Right ventricle myocardium superior (tissue), 1 donor: ENCODE measurements around the gene RNF166. TPM values are rescaled to one million over a fixed set of nuclear protein-coding genes. Genes with fewer than 3 reads are reported as not detected.
A peak's percentile ranks its signal among the peaks of the same experiment; 100 is the strongest.

ENCODE experiments used
- ATAC-seq: fragments of 200-7000 bp; cut with Tn5 transposase; one replicate; pipeline ENCODE4 v1.9.1; 2020; ENCODE audit warnings: mild to moderate bottlenecking; ENCODE audit not compliant: poor library complexity
- DNase-seq: peaks from one replicate; pipeline ENCODE4 v3.0.0-alpha.2; 2020
- intact Hi-C: fragments of 100-400 bp; cut with DNase I; formaldehyde crosslinking; loops from one replicate; pipeline ENCODE4 v1.11.2; 2022
- long read RNA-seq: library from polyadenylated mRNA; unstranded; transcript quantifications from one replicate; pipeline ENCODE4 v2.0.0, GENCODE V29; 2021
- total RNA-seq: library from RNA; stranded (reverse); fragmentation: NEBNext Ultra II Directional; extraction: Animal tissue kit (Norgen Biotek cat#: 25700); gene quantifications from one replicate; pipeline ENCODE4 v1.2.1, GENCODE V29; 2021
- donor health status: DM: no; HTN: yes; CAD: no; lungs with severe emphysema.

Gene RNF166, protein sequence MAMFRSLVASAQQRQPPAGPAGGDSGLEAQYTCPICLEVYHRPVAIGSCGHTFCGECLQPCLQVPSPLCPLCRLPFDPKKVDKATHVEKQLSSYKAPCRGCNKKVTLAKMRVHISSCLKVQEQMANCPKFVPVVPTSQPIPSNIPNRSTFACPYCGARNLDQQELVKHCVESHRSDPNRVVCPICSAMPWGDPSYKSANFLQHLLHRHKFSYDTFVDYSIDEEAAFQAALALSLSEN
- total RNA-seq: 14.6 TPM
- long read RNA-seq, transcript RNF166-201 (6 exons, 1,883 nt): major isoform, 37 of 52 reads
- long read RNA-seq, partial matches to known transcripts: 6 of 52 reads
- long read RNA-seq, other reads (novel, unspliced or antisense): 9 of 52 reads

DNA sequence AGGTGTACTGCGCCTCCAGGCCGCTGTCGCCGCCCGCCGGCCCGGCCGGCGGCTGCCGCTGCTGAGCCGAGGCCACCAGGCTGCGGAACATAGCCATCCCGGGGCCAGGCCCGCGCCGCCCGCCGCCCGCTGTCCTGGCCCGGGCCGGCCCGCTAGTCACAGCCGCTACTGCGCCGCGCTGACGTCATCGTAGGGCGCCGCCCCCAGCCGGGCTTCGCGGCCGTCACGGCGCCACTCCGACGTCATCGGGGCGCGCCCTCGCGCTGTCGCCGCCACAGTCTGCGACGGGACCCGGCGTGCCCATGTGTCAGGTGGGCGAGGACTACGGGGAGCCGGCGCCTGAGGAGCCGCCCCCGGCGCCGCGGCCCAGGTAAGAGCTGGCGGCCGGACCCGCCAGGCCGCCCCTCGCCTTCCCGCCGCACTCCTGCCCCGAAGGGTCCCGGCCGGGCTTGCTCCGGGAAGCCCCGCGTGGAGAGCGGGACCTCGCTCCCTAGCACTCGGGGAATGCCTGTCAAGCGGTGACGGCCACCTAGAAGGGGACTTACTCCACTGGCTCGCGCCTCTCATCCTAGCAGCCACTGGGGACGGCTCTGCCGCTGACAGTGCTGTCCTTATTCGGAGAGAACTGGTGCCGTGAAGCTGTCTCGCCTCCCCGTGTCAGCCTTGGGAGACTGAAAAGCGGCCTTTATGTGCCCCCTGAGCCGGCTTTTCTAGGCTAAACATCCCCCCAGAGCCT lies at the start of gene RNF166, which contains the start of gene CTU2:
RNF166 (minus strand) TSS at position 180 of the 736 bp plus-strand sequence; CDS start at position 97, 83 bp downstream.
CTU2 (plus strand) TSS at position 275 of the 736 bp plus-strand sequence; CDS start at position 303, 28 bp downstream.
- intact Hi-C loops: no loop called here
- ATAC-seq: peak; percentile 94
- DNase-seq: peak; percentile 96

DNA sequence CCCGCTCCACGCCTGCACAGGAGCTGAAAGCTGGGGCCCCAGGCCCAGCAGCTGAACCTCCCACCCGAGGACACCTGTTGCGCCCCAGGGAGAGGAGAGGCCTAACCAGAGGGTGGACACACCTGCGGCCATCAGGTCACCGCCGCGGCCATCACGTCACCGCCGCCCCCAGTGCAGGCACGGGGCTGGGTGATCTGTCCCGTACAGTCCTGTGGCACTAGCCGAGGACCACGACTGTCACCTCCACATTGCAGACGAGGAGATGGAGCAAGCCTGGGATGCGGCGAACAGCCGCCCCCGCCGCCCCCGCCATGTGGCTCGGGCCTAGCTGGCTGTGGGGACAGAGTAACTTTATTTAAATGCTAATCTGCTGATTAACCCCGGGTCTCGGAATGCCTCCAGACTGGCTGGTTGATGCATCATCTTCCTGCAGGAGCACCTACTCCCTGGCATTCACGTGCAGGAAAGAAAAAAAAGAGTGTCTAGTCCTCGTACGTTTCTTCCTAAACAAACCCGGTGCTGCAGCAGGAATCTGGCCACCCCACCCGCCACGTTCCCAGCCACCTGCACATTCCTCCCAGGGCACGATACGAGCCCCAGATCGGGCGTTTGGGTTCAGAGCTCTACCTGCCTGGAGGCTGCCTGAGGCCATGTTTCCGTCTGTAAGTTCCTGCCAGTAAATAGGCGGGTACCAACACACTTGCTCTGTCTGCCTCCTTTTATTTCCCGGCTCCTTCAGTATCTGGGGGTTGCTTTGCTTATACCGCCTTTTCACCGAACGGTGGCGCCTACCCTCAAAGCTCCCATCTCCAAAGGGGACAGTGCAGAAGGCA lies 48.9 kb upstream of the RNF166 start:
- DNase-seq (no peak), ATAC-seq (no peak)
- intact Hi-C loops: no loop called here

DNA sequence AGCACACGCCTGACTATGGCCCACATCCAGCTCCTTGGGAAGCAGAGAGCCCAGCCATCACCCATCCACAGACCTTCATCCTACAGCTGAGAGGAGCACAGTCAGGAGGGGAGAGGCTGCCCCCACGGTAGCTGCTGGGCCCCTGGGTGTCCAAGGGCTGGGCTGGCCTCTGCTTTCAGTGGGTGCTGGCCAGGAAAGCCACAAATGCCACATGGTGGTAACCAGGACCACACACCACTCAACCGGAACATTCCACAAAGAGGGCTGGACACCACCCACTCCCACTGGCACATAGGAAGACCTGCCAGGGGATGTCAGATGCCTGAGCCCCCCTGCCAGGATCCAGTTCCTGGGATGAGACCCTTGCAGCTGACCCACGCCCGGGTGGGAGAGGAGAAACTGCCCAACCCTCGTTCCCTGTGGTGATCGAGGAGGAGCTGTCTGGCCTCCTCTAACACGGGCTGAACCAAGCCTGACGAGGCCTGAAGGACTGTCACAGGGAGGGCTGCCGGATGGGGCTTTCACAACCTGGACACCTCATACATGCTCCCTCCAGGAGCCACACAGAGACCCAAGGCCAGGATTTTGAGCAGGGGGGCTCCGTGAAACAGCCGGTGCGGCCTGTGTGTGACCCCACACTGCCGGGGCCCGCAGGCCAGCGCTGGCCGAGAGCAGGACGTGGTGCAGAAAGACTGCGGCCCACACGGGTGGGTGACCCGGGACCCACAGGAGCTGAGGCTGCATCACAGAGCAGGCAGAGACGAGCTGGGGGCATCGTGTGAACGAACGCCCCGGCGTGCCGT lies 48.1 kb upstream of the RNF166 start:
- no peak for ATAC-seq
- intact Hi-C loops: no loop called here
- DNase-seq: no peak

DNA sequence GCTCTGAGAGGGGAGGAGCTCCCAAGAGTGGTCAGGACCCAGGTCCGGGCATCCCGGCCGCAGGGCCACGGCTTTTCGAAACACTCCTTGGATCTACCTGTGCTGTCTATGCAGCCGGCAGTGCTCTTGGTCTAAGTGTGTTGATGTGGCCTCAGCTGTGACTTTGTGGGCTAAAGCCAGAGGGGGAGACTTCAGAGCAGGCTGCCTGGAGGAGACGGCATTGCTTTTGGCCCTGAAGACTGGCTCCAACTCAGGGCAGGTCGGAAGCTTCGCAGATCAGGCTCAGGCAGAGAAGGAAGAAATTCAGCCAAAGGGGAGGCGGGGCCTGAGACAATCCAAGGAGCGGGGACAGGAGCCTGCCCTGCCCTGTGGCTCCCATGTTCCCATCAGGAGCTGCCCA lies 47.4 kb upstream of the RNF166 start:
- DNase-seq: no peak
- no peak for ATAC-seq
- intact Hi-C loops: no loop called here

DNA sequence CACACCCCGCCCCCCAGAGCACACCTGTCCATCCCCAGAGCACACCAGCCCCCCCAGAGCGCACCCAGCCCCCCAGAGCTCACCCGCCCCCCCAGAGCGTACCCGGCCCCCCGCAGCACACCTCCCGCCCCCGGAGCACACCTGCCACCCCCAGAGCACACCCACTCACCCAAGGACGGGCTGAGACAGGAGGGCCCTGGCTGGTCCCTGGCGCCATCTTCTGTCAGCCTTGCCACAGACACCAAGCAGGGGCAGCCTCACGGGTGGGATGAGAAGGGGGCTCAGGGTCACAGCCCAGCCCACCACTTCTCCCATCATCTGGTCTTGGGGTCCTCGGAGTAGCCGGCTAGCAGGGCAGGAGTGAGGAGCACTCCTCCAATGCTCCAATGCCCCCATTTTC lies 47.0 kb upstream of the RNF166 start:
- no peak for ATAC-seq
- no peak for DNase-seq
- intact Hi-C loops: no loop called here

DNA sequence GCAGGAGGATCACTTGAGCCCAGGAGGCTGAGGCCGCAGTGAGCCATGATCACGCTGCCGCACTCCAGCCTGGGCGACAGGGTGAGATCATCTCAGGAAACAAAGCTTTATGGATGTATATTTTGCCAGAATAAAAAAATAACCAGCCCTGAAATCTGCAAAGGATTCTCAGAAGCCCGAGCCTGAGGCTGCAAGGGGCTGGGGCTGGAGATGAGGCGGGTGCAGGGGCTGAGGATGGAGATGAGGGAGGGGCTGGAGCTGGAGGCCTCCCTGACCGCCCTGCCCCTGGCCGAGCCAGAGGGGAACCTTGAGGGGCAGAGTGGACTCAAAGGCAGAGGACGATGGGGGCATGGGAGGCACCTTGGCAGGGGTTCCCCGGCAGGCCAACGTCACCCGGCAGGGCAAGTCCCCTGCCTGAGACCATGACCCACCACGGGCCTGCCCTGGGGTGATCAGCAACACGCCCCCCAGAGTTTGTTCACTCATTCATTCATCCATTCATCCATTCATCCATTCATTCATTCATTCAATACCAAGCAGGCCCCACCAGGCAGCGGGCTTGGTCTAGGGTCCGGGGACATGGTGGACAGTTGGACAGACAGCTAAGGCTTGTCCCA lies 46.3 kb upstream of the RNF166 start:
- intact Hi-C loops: no loop called here
- DNase-seq (no peak), ATAC-seq (no peak)

DNA sequence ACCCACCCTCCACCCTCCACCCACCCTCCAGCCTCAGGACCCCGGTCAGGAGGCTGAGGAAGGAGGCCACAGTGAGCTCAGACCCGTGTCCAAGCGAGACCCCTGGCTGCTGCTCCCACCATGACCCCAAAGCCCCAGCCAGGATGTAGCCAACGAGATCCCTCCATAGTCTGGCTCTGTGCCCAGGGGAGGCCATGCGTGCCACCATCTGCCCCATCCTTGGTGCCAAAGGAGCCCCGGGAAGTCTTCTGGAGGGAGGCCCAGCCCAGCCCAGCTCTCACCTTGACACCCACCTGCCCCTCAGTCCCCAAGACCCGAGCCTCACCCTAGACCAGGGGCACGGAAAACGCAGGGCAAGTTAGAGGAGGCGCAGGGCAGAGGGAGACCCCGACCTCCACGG lies 44.6 kb upstream of the RNF166 start:
- DNase-seq (no peak), ATAC-seq (no peak)
- intact Hi-C loops: no loop called here

DNA sequence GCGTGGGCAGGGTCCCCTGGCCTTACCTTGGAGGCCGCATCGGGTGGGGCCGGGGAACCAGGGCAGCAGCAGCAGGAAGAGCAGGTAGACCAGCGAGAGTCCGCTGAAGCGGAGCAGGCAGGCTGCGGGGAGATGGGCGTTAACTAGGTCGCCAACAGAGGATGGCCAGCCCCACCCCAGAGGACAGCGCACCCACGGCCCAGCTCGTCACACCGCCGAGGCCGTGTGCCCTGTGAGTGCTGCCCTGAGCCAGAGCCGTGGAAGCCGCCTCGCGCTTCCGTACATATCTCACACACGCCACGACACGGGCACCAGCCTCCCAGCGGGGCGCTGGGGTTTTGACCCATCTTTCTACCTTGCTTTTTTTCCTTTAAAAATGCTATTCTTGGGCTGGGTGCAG lies 43.1 kb upstream of the RNF166 start:
- ATAC-seq (no peak), DNase-seq (no peak)
- intact Hi-C loops: no loop called here

DNA sequence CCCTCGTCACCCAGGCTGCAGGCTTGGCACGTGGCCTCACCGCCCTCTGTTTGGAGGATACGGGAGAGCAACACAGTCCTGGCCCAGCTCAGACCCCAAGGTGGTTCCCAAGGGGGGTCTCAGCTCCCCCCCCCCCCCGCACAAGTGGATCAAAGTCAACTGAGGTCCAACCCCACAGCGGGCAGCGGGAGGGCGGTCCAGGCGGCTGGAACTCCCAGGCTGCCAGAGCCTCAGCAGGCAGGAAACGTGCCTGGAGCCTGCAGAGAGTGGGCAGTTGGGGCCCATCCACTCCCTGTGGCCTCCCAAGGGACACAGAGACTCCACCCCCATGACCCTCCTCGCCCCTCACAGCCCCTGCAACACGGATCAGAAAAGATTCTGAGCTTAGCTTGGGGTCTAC lies 42.2 kb upstream of the RNF166 start:
- DNase-seq: no peak
- ATAC-seq: no peak
- intact Hi-C loops: no loop called here

DNA sequence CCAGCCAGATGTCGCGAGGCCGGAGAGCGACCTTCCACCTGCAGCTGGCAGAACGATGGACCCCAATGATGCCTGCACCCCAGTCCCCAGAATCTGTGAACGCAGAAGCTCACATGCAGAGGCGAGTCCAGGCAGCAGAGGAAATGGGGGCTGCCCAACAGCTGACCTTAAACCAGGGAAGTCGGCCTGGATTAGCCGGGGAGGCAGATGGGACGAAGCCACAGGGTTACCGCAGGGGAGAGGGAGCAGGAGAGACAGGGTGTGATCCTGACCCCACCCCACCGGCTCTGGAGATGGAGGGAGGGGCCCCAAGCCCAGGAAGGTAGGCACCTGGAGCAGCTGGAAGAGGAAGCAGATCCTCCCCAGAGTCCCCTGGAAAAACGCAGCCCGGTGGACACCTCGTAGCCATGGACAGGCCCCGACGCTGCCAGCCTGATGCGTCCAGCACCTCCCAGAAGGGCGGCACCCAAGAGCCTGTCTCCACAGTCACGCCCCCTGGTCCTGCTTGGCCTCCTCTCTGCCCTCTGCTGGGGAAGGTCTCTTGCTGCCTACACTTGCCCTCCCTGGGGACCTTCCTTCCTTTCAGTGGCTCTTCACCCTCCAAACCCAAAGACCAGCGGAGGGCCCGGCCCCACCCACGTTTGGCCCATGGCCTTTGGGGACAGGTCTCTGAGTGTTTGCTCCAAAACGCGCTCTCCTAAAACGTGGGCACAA lies 41.5 kb upstream of the RNF166 start:
- ATAC-seq (no peak), DNase-seq (no peak)
- intact Hi-C loops: no loop called here

DNA sequence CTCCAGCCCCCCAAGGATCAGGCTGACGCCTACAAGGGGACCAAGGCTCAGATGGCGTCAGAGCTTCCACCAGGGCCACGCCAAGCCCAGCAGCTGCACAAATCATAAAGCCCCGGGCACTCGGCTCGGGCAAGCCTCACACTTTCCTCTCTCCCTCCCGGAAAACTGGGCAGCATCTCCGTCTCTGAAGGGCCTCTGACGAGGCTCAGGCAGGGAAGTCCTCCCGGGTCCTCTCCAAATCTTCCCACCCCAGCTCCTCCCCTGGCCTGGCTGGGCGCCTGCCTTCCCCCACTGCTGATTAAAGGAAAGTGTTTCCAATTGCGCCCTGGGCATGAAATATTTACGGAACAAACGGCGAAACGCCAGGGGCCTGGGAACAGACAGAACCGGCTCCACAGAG lies 40.3 kb upstream of the RNF166 start:
- intact Hi-C loops: no loop called here
- DNase-seq (no peak), ATAC-seq (no peak)

DNA sequence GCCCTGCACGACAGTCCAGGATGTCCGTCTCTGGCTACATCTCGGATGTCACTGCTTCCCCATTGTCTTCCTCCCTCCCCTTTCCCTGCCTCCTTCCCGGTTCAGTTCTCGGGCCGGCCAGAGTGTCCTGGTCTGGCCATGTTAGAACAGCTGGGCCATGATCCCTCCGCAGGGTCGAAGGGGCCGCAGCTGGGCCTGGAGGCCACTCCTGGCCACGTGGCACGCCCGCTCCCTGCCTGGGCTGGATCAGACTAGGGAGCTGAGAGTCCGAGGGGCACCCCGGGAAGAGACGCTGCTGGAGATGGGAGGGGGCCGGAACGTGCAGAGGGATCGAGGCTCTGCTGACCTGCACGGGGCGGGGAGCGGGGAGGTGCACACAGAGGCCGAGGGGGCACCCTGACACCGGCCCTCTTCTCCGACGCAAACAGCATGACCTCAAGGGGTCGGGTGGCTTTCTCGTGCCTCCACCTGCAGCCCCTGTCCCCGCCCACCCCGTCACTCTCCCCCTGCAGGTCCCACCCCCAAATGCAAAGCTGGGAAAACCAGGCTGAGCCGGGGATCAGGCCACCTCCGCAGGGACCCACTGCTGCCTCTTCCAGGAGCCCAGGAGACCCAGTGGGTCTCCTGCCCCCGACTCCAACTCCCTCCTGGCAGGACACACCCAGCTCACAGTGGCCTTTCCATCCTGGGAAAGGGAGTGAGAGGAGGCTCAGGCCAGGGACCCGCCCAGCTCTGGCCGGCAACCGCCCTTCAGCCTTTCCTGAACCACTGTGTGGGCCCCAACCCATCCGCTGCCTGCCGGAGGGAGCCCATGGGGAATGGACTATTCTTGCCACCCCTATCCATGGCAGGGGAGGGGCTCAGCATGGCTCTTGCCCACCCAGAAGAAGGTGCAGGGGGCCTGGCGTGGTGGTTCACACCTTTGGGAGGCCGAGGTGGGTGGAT lies 38.6 kb upstream of the RNF166 start:
- ATAC-seq (no peak), DNase-seq (no peak)
- intact Hi-C loops: loop anchor here (2.0 to 5.0 kb wide), 3 partner anchors 40 to 472 kb away; partner anchors contain the start of genes PIEZO1 and ZNF778

DNA sequence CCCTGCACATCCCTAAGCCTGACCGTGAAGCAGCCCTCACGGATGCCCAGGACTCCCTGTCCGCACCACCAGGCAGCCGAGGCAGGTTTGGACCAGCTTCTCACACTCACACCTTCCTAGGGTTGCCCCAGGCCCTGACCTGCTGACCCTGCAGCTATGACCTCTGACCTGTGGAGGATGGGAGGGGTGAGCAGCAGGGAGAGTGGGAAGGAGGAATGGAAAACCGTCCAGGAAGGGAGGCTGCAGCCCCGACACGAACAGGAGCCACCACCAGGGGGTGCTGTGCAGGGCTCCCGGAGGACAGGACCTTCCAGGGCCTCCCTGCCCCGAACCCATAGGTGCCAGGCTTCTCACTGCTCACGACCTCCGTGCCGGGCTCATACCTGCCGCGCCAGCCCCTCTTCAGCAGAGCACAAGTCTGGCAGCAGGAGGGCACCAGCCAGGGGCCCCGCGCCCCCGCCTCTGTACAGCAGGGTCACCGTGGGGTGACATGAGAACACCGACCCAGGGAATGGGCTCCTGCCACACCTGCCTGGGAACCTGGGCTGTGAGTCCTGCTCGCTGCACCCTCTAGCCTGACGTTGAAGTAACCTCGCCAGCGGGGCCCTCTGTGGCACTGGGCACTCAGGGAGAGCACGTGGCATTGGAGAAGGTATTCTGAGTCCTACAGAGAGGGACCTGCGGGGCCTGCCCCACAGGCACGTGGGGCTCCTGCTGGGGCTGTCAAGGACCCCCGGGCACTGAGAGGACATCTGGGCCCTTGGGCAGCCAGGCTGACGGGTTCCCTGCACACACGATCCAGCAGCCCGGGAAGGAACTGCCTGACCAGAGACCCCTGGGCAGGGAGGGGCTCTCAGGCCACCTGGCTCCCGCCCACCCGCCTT lies 37.7 kb upstream of the RNF166 start:
- DNase-seq: peak; percentile 89
- peak; percentile 84 for ATAC-seq
- intact Hi-C loops: loop anchor here (2.0 to 5.0 kb wide), 3 partner anchors 41 to 473 kb away; partner anchors contain the start of genes PIEZO1 and ZNF778

DNA sequence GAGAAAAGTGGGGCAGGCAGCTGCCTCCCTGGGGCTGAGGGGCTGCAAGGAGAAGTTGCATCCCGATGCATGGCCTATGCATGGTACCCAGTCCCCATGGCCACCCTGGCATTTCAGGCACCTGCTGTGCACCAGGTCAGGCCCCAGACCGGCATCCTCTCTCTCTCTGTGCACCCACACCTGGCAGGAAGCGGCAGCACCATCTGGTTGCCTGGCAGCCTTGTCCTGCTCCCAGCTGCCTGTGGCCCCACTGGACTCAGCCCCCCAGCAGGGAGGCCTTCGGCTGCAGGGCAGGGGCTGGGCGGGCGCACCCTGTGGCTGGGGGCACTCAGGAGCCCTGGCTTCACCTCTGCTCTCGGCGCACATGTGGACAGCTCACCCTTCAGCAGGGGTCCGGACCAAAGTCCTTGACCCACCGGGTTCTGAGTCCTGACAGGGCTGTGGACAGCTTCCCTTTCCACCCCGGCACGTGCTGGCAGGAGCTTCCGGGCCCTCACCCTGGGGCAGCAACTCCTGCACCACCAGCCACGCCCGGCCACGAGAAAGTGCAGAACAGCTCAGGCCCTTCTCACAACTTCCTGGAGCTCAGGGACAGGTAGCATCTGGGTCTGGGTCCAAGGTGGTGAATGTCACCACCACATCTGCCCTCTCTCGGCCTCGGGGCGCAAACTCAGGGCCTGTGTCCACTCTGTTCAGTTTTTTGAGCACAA lies 36.8 kb upstream of the RNF166 start:
- intact Hi-C loops: loop anchor here (5.0 kb wide), 2 partner anchors 424 to 474 kb away; partner anchors contain the start of gene ZNF778
- ATAC-seq (no peak), DNase-seq (no peak)

DNA sequence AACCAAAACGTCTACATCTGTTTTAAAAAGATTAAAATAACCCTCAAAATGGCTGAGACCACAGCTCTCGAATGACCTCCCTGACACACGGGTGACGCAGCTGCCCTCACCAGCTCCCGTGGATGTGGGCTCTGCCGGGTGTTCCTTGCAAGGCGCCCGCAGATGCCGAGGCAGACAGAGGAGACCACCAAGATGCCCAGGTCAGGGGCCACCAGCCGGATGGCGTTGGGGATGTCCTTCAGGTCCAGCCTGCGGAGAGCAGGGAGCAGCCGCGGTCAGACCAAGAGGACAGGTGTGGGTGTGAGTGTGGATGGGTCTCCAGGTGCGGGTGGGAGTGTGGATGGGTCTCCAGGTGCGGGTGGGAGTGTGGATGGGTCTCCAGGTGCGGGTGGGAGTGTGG lies 35.2 kb upstream of the RNF166 start:
- ATAC-seq: no peak
- intact Hi-C loops: loop anchor here (5.0 kb wide), 2 partner anchors 426 to 476 kb away; partner anchors contain the start of gene ZNF778

More for the DNA sequence above, 35.2 kb upstream of the RNF166 start:
- DNase-seq: no peak
